A673 (cell line): ENCODE measurements around the gene TMUB2.

Experiments used
- CTCF ChIP-seq: fragments of 300-800, 200-600 bp; sonication (generic); conservative IDR thresholded peaks from 2 replicates; pipeline ENCODE4 v1.5.1; 2017; ENCODE audit warnings: low read depth, mild to moderate bottlenecking, antibody characterized with exemption, low read length, moderate library complexity, mixed read lengths
- EZH2 ChIP-seq: fragments of 200-600 bp; sonication (generic); IDR thresholded peaks from 2 replicates; pipeline ENCODE4 v1.6.1; 2017; ENCODE audit warnings: borderline replicate concordance, low read depth, mild to moderate bottlenecking, mixed read lengths, antibody characterized with exemption, low read length; ENCODE audit not compliant: poor library complexity, severe bottlenecking

DNA sequence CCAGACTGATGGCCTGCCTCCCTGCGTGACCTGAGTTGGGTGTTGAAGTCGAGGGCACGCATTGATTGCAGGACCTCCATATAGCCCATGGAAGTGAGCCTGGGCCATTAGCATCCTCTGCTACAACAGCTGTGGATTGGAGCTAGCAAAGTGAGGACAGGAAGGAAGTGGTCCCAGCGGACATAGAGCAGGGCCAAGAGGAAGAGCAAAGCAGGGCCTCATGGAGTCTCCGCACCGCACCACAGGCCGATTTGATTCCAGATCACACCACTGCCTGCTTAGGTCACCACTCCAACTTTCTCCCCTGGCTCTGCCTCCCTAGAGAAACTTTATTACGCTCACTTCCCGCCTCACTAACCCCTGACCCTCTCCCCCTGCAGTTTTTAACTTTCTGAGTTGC is 43.4 kb downstream of the TMUB2 start:
- TF ChIP-seq CTCF (no peak), EZH2 (no peak)
